HG02943 (cell line): Measurements from ENCODE around the gene YWHAG.
"Not testable (repeated sequence)": the region's sequence is repeated elsewhere in the genome, so short reads cannot be mapped to it uniquely, and the experiment has no call there.

Experiments used
- ATAC-seq: cut with Tn5 transposase; IDR thresholded peaks from one replicate; pipeline ENCODE4 v1.9.1; 2021; ENCODE audit warnings: mild to moderate bottlenecking, low read depth, moderate library complexity; ENCODE audit not compliant: unreplicated experiment

The YWHAG gene

DNA sequence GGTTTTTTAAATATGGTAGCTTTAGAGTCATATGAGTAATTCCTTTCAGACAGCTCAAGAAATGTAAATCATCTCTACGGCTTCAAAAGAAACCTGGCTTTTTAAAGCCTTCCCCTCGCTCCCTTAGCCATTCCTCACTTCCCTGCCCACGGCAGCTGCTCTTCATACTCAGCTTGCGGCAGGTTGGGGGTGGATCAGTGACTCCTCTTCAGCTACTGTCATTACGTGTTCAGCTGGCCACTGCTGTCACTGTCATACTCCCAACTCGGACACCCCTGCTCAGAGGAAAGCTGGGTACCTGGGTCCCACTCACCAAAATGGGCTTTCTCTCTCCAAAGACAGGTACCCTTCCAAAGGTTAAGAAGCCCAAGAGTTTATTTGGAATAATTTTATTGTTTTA, 6.6 kb downstream of the YWHAG start:
- ATAC-seq: no peak

DNA sequence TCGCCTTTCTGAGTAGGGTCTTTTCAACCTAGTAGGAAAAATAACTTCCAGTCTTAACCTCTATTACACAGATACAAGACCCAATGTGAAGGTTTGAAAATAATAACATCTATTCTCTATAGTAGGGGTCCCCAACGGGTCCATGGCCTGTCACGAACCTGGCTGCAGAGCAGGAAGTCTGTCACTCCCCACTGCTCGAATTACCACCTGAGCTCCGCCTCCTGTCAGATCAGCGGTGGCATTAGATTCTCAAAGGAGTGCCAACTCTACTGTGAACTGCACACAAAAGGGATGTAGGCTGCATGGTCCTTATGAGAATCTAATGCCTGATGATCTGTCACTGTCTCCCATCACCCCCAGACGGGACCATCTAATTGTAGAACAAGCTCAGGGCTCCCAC, 7.4 kb downstream of the YWHAG start:
- no peak for ATAC-seq

DNA sequence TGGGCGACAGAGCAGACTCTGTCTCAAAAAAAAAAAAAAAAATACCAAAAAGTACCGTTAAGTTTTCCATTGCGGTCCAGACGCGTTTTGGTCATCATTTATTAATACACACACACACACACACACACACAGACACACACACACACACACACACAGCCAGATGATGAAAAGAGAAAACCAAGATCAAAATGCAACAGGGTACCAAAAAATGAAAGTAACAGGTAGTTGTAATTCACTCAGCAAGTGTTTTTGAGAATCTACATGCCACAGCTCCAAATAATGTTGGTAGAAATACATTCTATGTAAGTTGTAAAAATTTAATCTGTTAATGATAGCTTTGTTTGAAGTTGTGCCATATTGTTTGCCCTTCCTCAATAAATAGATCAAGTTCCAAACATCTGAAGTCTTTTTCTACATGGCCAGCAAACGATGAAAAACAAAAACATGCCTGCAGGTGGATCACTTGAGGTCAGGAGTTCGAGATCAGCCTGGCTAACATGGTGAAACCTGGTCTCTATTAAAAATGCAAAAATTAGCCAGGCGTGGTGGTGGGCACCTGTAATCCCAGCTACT, 9.4 kb downstream of the YWHAG start:
- ATAC-seq: no peak

DNA sequence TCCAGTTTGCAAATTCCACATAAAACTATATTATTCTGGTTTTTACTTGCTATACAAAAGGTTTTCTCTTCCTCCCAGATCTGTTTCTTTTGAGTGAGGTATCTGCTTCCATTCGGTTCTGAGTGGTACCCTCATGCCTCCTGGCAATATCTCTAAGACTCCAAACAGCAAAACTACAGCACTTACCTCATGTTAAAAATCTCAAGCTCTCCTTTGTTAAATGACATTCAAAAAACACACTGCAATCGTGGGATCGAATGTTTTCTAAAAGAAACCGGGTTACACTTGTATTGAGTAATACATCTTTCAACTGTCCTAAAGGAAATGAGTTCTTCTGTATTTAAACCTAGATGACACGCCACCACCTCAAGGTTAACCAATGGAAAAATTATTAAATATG, 11.1 kb downstream of the YWHAG start:
- ATAC-seq: no peak

DNA sequence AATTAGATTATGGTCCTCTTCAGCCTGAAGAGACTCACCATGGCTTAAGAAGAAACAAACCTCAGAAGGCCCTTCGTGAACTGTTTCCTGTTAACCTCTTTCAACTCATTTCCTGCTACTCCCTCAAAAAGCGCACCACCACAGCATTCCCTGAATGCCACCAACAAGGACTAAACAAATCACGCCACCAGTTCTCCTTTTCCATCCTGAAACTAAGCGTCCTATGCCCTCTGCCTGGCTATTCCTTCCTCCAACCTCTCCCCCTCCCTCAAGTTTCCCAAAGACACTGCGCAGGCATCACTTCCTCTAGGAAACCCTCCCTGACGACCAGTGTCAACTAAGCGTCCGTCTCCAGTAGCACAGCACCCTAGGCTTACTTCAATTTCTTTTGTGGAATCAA, 12.0 kb downstream of the YWHAG start:
- no peak for ATAC-seq

DNA sequence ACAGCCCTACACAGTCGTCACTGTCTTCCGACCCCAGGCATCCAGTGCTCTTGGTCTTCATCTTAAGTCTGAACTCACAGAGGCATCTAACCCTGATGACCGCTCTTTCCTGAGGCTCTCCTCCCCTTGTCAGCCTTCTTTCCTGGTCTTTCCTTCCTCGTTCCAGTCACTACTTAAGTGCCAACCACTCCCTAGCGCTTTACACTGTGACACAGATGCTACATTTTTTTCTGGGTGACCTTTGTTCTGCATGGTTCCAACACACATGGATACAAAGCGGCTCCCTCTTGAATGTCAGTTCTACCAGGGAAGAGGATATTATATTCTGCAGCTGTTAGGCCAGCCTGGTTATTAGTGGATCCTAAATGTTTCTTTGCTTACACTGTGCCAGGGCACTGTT, 12.7 kb downstream of the YWHAG start:
- ATAC-seq: no peak

DNA sequence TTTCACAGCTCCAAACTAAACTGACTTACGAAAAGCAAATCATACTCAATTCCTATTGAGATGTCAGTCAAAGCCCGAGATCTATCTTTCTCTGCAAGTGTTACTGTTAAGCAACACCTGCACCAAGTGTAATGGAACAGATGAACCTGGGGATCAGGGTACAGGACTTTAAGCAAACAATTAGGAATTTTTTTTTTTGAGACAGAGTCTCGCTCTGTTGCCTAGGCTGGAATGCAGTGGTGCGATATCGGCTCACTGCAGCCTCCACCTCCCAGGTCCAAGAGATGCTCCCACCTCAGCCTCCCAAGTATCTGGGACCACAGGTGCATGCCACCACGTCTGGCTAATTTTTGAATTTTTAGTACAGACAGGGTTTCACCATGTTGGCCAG, 14.9 kb downstream of the YWHAG start:
- no peak for ATAC-seq

DNA sequence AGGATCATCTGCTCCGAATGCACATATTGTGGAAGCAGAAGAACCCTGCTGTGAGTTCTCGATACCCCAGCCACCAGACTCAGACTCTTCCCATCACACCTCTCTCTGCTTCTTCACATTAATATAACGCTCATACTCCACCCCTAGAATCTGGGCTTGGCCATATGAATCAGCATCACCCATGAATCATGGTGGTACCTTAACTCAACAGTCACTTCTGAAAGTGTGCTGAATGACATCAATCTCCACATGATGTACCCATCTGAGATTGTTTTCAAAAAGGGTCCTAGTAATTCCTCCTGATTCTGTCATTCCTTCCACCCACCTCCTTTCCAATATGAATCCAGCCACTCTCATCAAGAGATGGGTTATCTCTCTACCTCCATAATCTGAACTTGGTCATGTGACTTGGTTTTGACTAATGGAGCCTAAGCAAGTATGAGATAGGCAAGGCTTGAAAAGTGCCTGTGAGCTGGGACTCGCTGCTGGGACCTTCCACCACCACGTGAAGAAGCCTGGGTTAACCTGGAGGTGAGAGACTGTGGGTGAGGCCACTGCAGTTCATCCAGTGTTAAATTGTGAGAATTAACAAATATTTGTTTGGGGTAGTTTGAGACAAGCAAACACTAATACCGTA, 15.4 kb downstream of the YWHAG start:
- no peak for ATAC-seq

DNA sequence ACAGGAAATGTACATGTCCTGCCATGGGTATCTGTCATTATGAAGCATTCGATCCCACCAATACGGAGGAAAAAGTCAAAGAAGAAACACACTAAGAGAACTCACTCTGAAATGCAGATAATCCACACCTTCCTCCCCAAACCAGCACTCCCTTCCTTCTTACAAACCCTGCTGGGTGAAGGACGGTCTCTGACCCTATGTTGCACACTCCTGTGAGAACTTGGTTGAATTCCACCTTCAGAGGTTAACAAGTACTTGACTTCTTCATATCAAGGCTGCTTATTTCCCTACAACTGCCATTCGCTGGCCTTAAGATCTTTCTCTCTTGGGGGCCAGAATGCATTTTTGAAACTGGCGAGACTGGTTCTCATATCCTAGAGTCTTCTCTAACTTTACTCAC, 16.6 kb downstream of the YWHAG start:
- ATAC-seq: no peak

DNA sequence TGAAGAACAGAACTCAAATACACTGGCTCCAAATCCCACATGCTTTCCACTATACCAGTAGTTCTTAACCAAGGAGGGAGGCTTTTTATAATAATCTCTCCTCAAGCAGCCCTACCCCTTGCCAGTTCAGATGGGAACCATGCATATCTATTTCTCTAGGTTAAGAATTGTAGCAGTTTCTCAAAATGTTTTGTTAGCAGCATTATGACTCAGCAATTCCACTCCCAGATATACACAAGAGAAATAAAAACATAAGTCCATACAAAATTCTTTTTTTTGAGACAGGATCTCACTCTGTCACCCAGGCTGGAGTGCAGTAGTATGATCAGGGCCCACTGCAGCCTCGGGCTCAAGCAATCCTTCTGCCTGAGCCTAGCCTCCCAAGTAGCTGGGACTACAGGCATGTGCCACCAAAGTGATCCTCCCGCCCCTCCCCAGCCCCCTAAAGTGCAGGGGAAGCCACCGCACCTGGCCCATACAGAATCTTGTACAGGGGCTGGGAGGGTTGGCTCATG, 18.1 kb downstream of the YWHAG start:
- ATAC-seq: no peak

DNA sequence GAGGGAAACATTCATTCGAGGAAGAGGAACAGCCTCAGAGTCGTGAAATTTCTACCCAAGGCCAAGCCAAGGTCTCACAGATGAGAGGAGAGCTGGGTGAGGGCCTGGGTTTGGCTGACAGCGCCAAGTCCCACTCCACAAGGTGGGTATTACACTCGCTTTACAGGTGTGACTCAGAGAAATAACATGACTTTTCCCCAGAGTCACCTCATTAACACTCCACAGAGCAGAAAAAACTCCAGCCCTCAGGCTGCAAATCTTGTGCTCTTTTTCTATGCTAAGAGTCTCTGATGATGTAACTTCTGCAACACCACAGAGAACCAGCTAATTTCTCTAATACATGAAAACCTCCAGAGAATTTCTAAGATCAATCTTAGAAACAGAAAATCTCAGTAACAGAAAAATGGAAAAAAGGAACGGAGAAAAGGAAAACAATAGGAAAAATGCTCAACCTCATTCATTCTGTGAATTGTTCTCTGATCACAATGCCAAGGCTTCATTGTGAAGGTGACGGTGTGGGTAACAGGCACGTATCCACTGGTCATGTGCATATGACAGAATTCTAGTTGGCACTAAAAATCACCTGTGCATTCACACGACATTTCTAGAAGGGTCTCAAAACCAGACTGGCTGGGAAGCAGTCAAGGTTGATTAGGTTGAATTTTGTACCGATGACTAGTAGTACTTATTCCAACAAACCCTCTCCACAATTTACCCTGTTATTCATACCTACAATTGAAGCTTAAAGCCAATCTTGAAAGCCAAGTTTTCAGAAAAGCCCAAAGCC, 20.3 kb downstream of the YWHAG start:
- ATAC-seq: no peak

DNA sequence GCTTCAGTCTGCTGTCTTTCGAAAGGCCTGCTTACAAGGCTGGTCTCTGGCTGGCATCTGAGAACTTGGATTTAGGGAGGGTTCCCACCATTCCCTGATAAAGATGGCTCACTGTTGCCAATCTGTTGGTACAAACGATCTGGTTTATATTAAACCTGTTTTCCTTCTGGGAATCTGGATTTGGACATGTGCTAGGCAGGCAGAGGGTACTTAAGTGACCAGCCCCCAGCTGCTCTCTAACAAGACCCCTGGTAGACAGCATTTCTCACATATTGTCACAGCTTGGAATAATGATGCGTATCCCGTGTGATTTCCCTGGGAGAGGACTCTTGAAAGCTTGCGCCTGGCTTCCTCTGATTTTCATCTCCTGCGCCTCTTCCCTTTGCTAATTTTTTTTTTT, 21.6 kb downstream of the YWHAG start:
- ATAC-seq: no peak

DNA sequence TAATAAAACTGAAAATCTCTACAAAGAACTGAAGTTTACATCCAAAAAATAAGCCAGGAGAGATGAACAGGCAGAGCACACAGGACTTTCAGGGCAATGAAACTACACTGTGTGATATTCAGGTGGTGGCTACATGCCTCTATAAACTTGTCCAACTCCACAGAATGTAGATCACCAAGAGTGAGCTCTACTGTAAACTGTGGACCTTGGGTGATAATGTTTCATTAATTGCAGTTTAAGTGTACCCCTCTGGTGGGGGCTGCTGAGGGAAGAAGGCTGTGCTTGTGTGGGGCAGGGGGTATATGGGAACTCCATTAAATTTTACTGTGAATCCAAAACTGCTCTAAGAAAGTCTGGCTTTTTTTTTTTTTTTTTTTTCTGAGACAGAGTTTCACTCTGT, 22.7 kb downstream of the YWHAG start:
- ATAC-seq: no peak

DNA sequence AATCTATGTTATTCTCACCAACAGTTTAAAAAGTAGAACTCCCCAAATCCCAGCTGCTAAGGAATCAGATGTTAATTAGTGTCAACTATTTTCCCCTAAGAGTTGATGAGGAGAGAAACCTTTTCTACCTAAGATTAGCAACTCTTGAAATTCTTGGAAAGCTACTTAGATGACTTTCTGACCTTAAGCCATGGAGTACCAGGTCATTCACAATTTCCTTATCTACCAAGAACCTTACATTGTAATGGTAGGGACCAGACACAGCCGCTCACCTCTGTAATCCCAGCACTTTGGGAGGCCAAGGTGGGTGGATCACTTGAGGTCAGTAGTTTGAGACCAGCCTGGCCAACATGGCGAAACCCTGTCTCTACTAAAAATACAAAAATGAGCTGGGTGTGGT, 23.4 kb downstream of the YWHAG start:
- not testable (repeated sequence) for ATAC-seq

DNA sequence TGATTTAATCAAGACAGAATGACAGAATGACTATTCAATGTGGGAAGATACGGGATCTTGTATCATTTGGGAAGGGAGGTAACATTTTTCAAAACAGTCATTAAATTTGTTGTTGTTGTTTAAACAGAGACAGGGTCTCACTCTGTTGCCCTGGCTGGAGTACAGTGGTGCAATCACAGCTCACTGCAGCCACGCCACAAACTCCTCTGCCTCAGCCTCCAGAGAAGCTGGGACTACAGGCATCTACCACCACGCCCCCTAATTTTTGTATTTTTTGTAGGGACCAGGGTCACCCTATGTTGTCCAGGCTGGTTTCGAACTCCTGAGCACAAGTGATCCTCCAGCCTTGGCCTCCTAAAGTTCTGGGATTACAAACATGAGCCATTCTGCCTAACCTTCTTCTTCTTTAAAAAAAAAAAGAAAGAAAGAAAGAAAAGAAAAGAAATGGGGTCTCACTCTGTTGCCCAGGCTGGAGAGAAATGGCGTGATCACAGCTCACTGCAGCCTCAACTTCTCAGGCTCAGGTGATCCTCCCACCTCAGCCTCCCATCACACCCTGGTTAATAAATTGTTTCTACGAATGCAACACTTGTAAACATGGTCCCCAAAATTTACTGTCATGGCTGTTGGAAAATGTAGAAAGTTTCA, 24.3 kb downstream of the YWHAG start:
- ATAC-seq: no peak

DNA sequence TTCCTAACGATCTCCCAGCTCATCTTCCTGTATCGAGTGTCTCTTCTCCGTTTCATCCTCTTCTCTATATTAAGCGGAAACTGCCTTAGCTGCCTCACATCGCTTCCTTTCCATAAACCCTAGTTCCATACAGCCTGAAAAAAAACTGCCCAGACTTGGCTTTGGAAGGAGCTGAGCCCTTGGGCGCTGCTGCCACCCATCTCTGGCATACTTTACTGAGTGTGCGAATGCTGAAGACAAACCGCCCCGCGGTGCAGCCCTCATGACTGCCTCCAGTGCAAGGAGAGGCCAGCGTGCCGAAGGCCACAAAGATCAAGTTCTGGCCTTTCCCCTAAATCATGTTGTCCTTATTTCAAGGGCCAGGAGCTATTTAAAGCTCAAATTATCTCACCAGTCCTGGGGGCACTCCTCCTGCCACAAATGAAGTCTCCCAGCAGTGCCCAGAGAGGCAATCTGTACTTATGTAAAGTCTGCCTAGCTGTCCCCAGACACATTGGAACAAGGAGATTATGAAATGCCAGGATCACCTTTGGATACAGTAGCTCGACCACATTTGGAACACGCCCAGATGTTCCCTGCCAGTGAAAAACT, 25.2 kb downstream of the YWHAG start:
- ATAC-seq: no peak

DNA sequence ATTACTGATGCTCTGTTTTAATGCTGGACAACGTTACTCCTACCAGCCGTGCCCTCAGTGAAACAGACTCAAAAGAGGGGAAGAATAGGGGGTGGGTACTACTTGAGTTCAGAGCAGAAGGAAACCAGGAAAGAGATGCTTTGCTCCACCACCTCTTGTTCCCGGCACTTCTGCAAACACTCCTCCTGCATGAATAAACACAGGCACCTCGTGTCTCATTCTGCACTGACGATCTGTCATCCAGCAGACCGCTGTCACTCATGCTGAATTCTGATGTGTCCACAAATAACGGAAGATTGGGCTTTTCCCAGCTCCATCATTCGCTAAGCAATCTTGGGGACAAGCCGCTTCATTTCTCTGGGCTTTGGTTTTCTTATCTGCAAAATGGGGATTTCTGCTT, 26.7 kb downstream of the YWHAG start:
- ATAC-seq: no peak

DNA sequence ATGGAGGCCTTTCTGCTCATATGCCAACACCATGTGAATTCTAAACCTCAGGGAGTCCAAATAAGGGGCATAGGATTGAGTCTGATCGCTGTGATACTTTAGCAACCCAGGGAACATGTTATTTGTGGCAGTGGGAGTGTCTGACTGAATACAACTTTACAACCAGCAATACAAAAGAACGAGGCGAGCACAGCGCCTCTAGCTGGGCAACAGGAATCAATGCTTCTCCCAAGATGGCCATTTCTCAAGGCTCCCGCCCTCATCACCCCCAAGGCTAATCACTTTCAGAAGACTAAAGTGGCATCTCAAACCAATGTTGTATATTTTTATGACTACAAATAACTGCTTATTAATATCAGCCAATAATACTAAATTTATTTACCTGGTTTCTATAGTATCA, 28.1 kb downstream of the YWHAG start:
- no peak for ATAC-seq

DNA sequence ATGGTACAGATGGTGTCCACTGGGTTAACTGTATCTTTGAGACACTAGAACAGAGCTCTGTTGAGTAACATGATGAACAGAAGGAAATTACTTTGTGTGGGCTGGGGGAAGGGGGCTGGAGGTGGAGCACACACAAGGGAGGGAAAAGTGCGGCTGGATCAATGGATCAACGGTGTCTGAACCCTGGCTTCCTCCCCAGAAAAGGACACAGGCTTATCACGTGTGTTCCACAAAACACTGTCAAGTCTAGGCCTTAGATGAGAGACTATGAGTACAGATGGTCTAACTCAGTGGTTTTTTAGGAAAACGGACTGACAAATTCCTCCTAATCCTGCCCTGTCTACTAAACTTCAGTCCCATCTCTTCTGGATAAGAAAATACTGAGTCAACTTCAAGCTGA, 28.5 kb downstream of the YWHAG start:
- ATAC-seq: no peak

DNA sequence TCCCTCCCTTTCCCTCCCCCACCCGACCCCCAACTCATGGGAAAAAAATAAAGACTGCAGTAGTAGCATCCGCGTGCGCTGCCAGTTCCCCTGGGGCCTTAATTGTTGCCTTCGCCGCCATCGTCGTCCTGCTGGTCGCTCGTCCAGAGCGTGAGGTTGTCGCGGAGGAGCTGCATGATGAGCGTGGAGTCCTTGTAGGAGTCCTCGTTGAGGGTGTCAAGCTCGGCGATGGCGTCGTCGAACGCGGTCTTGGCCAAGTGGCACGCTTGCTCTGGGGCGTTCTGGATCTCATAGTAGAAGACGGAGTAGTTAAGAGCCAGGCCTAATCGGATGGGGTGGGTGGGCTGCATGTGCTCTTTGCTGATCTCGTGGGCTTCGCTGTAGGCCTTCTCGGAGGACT, 29.3 kb downstream of the YWHAG start:
- ATAC-seq: no peak

DNA sequence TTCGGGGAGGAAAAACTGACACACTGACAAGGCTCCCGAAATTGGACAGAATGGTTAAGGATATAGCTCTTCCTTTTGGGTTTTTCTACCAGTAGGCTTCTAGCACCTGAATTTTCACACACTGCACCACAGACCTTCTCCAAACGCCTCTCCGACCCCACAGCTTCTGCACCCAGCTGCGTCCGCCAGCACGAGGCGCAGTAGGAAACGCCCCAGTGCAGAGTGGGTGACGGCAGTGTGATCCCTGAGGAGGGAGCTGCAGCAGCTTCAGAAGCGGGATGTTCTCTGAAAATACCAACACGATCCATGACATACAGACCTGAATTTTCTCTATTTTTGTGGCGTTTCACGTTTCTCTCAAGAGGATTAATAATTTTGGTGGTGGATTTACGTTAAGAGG, 30.4 kb downstream of the YWHAG start:
- no peak for ATAC-seq
